PC-9 (cell line): ENCODE results near the gene IFRD2. TPM values are rescaled to one million over a fixed set of nuclear protein-coding genes. Genes with fewer than 3 reads are reported as not detected.

ENCODE experiments used
- BruUV-seq: library from RNA; stranded (reverse); fragments of 400-500 nt; replicated peaks from 2 replicates; lab custom pipeline; 2021; lab: Mats Ljungman, UMichigan
- CTCF ChIA-PET: fragments of 300-600 bp; sonication (Branson Sonifier 250); formaldehyde crosslinking; loops from one replicate; lab custom pipeline; 2022; ENCODE audit warnings: antibody characterized with exemption; lab: Charles Lee
- POLR2A ChIA-PET: fragments of 300-600 bp; sonication (Branson Sonifier 250); formaldehyde crosslinking; loops from one replicate; lab custom pipeline; 2022; ENCODE audit warnings: antibody characterized with exemption; ENCODE audit not compliant: unreplicated experiment; lab: Charles Lee
- DNase-seq, 2 experiments: peaks; one replicate each; pipeline versions ENCODE4 v3.0.0 to v3.0.0-alpha.2; 2015 to 2022; ENCODE audit warnings: mixed read lengths in 1 of 2
- H2AFZ ChIP-seq: fragments of 200-600 bp; sonication (generic); 2 replicates; pipeline ENCODE4 v1.8.1; 2017; ENCODE audit warnings: antibody characterized with exemption
- H3F3A ChIP-seq: fragments of 200-600 bp; sonication (generic); 2 replicates; pipeline ENCODE4 v1.8.1; 2017; ENCODE audit warnings: antibody characterized with exemption, mild to moderate bottlenecking, low read depth; ENCODE audit not compliant: insufficient read depth
- H3K27ac ChIP-seq: fragments of 200-600 bp; sonication (generic); 2 replicates; pipeline ENCODE4 v1.6.1; 2016; ENCODE audit warnings: mixed run types
- H3K27me3 ChIP-seq: fragments of 200-600 bp; sonication (generic); 2 replicates; pipeline ENCODE4 v1.6.1; 2016; ENCODE audit warnings: low read depth, mixed run types; ENCODE audit not compliant: insufficient read depth
- H3K36me3 ChIP-seq: fragments of 200-600 bp; sonication (generic); 2 replicates; pipeline ENCODE4 v1.6.1; 2016; ENCODE audit warnings: low read depth, mixed run types
- H3K4me1 ChIP-seq: fragments of 200-600 bp; sonication (generic); replicated peaks from 2 replicates; pipeline ENCODE4 v1.6.1; 2016; ENCODE audit warnings: mixed run types; ENCODE audit not compliant: insufficient read depth
- H3K4me2 ChIP-seq: fragments of 200-600 bp; sonication (generic); 2 replicates; pipeline ENCODE4 v1.6.1; 2017; ENCODE audit warnings: mixed run types
- H3K4me3 ChIP-seq: fragments of 200-600 bp; sonication (generic); 2 replicates; pipeline ENCODE4 v1.6.1; 2016; ENCODE audit warnings: mixed run types
- H3K79me2 ChIP-seq: fragments of 200-600 bp; sonication (generic); 2 replicates; pipeline ENCODE4 v1.6.1; 2017; ENCODE audit warnings: low read depth, mixed run types
- H3K9me2 ChIP-seq: fragments of 200-600 bp; sonication (generic); 2 replicates; pipeline ENCODE4 v1.8.1; 2017; ENCODE audit warnings: mild to moderate bottlenecking; ENCODE audit not compliant: insufficient read depth
- H3K9me3 ChIP-seq: fragments of 200-600 bp; sonication (generic); 2 replicates; pipeline ENCODE4 v1.8.1; 2016; ENCODE audit warnings: low read depth; ENCODE audit not compliant: insufficient read depth
- H4K20me1 ChIP-seq: fragments of 200-600 bp; sonication (generic); 2 replicates; pipeline ENCODE4 v1.8.1; 2017; ENCODE audit not compliant: insufficient read depth
- CTCF ChIP-seq: fragments of 200-600 bp; sonication (generic); conservative IDR thresholded peaks from 2 replicates; pipeline ENCODE4 v1.6.1; 2017; ENCODE audit warnings: mixed run types, antibody characterized with exemption, mild to moderate bottlenecking, moderate library complexity
- EZH2 ChIP-seq: fragments of 200-600 bp; sonication (generic); IDR thresholded peaks from 2 replicates; pipeline ENCODE4 v1.8.0; 2017; ENCODE audit warnings: antibody characterized with exemption, low read depth
- intact Hi-C: fragments of 100-400 bp; cut with micrococcal nuclease; formaldehyde crosslinking; loops from one replicate; pipeline ENCODE4 v1.10.0; 2022; ENCODE audit not compliant: unreplicated experiment
- total RNA-seq: library from RNA; stranded (reverse); gene quantifications from 2 replicates; pipeline ENCODE4 v1.2.3, GENCODE V29; 2021

The IFRD2 gene
- total RNA-seq, 1 experiment from 2014 or later, result 93.1 TPM

GRCh38 chr3:50294492-50295403, 2.5 kb upstream of the IFRD2 start:
- no peak overlapping the region for H3K4me3 ChIP-seq
- H3K36me3 ChIP-seq, result no peaks in the 10 kb centered on the region
- H2AFZ ChIP-seq, result no peak overlapping the region
- ChIA-PET CTCF (no interaction called here), POLR2A (no interaction called here)
- H3K9me3 ChIP-seq, result no peaks in the 10 kb centered on the region
- intact Hi-C loops, result no loop called here
- no peaks in the 10 kb centered on the region for H3K27me3 ChIP-seq
- H3K4me2 ChIP-seq, result no peak overlapping the region
- H3K9me2 ChIP-seq, result no peaks in the 10 kb centered on the region
- peaks cover 21% of the 10 kb centered on the region for H3K4me1 ChIP-seq
- H3K27ac ChIP-seq, result no peak overlapping the region
- BruUV-seq, result no TSS peak
- H3F3A ChIP-seq, result peaks cover 1% of the 10 kb centered on the region; the same call in 1 of the 2 replicates
- no peak for TF ChIP-seq CTCF
- no peak for TF ChIP-seq EZH2
- H3K79me2 ChIP-seq, result peaks cover 33% of the 10 kb centered on the region
- DNase-seq, result no peak
- H4K20me1 ChIP-seq, result no peaks in the 10 kb centered on the region

GRCh38 chr3:50294089-50294488, 1.9 kb upstream of the IFRD2 start:
- Histone ChIP-seq H3K27ac (no peak overlapping the region), H3K4me3 (no peak overlapping the region), H2AFZ (no peak overlapping the region), H3K9me3 (no peaks in the 10 kb centered on the region), H4K20me1 (no peaks in the 10 kb centered on the region), H3K4me2 (no peak overlapping the region), H3F3A (no peaks in the 10 kb centered on the region), H3K36me3 (no peaks in the 10 kb centered on the region), H3K9me2 (no peaks in the 10 kb centered on the region), H3K79me2 (peaks cover 35% of the 10 kb centered on the region), H3K27me3 (no peaks in the 10 kb centered on the region), H3K4me1 (peaks cover 20% of the 10 kb centered on the region)
- intact Hi-C loops, result no loop called here
- CTCF ChIA-PET, result no interaction called here
- TF ChIP-seq EZH2, result no peak
- TF ChIP-seq CTCF, result no peak
- POLR2A ChIA-PET, result no interaction called here
- DNase-seq, result no peak
- no TSS peak for BruUV-seq

DNA sequence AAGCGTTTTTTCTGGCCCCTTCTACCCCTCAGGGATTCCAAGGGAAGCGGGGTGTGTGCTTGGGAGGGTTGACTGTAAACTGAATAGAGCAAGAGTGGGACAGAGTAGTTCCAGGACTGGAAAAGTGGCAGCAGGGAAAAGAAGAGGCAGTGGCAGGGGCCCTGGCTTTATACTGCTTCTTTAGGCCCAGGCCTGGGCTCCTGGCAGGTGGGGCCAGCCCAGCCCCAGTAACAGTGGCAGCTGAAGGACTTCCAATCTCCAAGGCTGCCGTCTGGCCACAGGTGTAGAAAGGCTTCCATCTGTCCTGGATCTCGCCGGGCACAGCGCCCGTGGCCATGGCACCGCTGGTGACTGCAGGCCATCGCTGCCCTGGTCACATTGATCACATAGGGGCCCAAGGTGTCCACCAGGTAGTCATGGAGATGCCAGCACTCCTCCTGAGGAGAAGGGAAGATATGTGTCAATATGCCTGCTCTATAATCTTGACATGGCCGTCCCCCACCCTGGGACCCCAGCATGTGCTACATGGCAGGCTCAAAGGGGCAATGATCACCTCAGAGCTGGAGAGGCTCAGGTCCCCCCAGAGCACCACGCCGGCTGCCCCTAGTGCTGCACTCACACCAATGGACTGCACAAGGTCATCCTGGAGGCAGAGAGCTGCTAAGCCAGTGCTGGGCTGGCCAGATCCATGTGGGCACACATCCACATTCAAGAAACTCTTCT, 1.0 kb upstream of the IFRD2 start:
- Histone ChIP-seq H3K9me3 (no peaks in the 10 kb centered on the region), H3K27ac (peak overlapping the region; percentile 47; the same call in 1 of the 2 replicates), H3K4me3 (peak overlapping the region; percentile 79), H3K9me2 (no peaks in the 10 kb centered on the region), H4K20me1 (no peaks in the 10 kb centered on the region), H2AFZ (peak overlapping the region; percentile 77; the same call in 1 of the 2 replicates), H3F3A (no peaks in the 10 kb centered on the region), H3K79me2 (peaks cover 28% of the 10 kb centered on the region), H3K4me2 (peak overlapping the region; percentile 88), H3K4me1 (peaks cover 16% of the 10 kb centered on the region), H3K27me3 (no peaks in the 10 kb centered on the region), H3K36me3 (no peaks in the 10 kb centered on the region)
- BruUV-seq, result no TSS peak
- ChIA-PET CTCF (no interaction called here), POLR2A (no interaction called here)
- intact Hi-C loops, result no loop called here
- DNase-seq, result no peak
- TF ChIP-seq EZH2 (no peak), CTCF (no peak)
